ENCODE measurements around the gene UGT1A5. TPM values are rescaled to one million over a fixed set of nuclear protein-coding genes. Genes with fewer than 3 reads are reported as not detected.

Gene UGT1A5
- total and polyA plus RNA-seq, 10 of the 15 experiments (the other 5 are each of a cell fraction or from before 2014, with no cell fraction given), result not detected

DNA sequence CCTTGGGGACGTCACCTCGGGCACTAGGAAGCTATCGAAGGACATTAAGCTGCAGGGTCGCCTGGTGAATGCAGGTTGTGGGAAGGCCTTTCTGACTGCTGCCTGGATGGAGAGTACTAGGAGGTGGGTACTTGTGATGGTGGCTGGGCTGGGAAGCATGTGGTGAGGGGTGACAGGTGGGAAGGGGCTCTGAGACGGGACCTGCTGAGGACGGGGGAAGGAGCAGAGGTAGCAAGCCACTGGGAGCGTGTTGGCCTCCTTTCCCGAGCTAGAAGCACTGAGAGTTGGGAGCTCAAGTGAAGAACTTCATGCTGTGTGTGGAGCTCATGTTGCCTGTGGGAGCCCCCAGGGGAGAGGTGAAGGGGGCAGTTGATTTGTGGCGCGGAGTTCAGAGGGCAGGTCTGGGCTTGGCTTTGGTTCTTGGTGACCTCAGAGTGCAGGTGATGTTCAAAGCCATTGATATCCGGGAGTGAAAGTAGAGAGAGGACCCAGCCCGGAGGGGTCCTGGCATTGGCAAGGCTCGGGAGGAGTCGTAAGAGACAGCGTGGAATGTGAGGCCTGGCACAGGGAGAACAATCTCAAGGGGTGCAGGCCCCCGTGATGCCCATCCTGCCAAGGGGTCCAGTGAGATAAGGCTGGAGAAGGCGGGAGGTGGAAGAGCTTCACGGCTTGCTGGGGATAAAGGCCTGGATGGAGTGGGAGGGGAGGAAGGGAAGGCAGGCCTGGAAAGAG lies 78.6 kb downstream of the UGT1A5 start:
- TF ChIP-seq EED (IDR thresholded peaks at IDR 0.05; ENCODE audit: low read depth) (no peak), FOXK2 (IDR thresholded peaks at IDR 0.05) (no peak), RELA (IDR thresholded peaks at IDR 0.05; ENCODE audit: borderline replicate concordance, partially characterized antibody) (no peak), PAX8 (IDR thresholded peaks at IDR 0.05) (no peak), NR2C2 (IDR thresholded peaks at IDR 0.05; ENCODE audit: borderline replicate concordance, control insufficient read depth, insufficient read length, low read depth) (no peak), USF1 (IDR thresholded peaks at IDR 0.05; ENCODE audit: borderline replicate concordance, extremely low read length, insufficient read depth, low read depth, low read length) (no peak), NR2F1 (conservative IDR thresholded peaks at IDR 0.05) (no peak), NFYA (IDR thresholded peaks at IDR 0.05; ENCODE audit: borderline replicate concordance, low read depth, low read length) (no peak)
- TF ChIP-seq, protein P1, sequence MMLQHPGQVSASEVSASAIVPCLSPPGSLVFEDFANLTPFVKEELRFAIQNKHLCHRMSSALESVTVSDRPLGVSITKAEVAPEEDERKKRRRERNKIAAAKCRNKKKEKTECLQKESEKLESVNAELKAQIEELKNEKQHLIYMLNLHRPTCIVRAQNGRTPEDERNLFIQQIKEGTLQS (IDR thresholded peaks at IDR 0.05; ENCODE audit: borderline replicate concordance, extremely low read depth, low read depth, low read length), result no peak
- TF ChIP-seq, protein P2, sequence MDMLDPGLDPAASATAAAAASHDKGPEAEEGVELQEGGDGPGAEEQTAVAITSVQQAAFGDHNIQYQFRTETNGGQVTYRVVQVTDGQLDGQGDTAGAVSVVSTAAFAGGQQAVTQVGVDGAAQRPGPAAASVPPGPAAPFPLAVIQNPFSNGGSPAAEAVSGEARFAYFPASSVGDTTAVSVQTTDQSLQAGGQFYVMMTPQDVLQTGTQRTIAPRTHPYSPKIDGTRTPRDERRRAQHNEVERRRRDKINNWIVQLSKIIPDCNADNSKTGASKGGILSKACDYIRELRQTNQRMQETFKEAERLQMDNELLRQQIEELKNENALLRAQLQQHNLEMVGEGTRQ (IDR thresholded peaks at IDR 0.05; ENCODE audit: borderline replicate concordance, low read depth, low read length), result no peak
- TF ChIP-seq, protein P3, sequence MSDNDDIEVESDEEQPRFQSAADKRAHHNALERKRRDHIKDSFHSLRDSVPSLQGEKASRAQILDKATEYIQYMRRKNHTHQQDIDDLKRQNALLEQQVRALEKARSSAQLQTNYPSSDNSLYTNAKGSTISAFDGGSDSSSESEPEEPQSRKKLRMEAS (IDR thresholded peaks at IDR 0.05; ENCODE audit: low read depth, low read length), result no peak
- CTCF ChIA-PET, result no interaction called here
- Histone ChIP-seq H3K4me1 (ENCODE audit: control insufficient read depth, insufficient read depth, low read length) (no peaks in the 10 kb centered on the region), H3K27ac (ENCODE audit: control insufficient read depth, insufficient read depth) (no peak overlapping the region), H3K9me3 (replicated peaks; ENCODE audit: control insufficient read depth, insufficient read depth, low read length) (no peaks in the 10 kb centered on the region; the same call in 2 of the 3 replicates), H3K36me3 (ENCODE audit: control insufficient read depth in 2 of 2, insufficient read depth in 2 of 2, low read length in 1 of 2) (no peaks in the 10 kb centered on the region), H3K4me3 (no peak overlapping the region), H4K20me1 (ENCODE audit: control insufficient read depth, insufficient read depth) (no peaks in the 10 kb centered on the region), H3K79me2 (ENCODE audit: control insufficient read depth, insufficient read depth, low read length) (no peaks in the 10 kb centered on the region), H3K9ac (ENCODE audit: control insufficient read depth, insufficient read depth, low read length) (no peak overlapping the region), H3K4me2 (ENCODE audit: control insufficient read depth, insufficient read depth) (no peak overlapping the region), H3K27me3 (replicated peaks in 1 of 2; ENCODE audit: control insufficient read depth in 2 of 2, insufficient read depth in 2 of 2, low read length in 1 of 2) (no peaks in the 10 kb centered on the region; a peak in 1 of 4 replicates), H2AFZ (ENCODE audit: control insufficient read depth, low read depth, low read length) (no peak overlapping the region)
- ATAC-seq, result no peak
- SMC1A ChIA-PET (ENCODE audit: uncharacterized antibody, unreplicated experiment), result no interaction called here
- BruUV-seq (replicated peaks), result no TSS peak
- no peak for DNase-seq (ENCODE audit: low read depth, low spot score)
- no peak for FAIRE-seq
- RAD21 ChIA-PET (ENCODE audit: unreplicated experiment), result no interaction called here
- POLR2A ChIA-PET, result no interaction called here
- 38% methylated on average over 18 of the region's 18 CpGs for WGBS (ENCODE audit: insufficient coverage, insufficient replicate concordance, low lambda C conversion rate, missing lambda C conversion rate)
- in situ Hi-C loops (cut with MboI), result no loop called here
- intact Hi-C loops (cut with micrococcal nuclease; ENCODE audit: unreplicated experiment), result no loop called here

All from GM12878 (cell line).